Panc1 (cell line): ENCODE data around the gene WDR70. TPM values are rescaled to one million over a fixed set of nuclear protein-coding genes. Genes with fewer than 3 reads are reported as not detected.

Experiments
- ATAC-seq: fragments of 200-7000 bp; cut with Tn5 transposase; 2 replicates; pipeline ENCODE4 v1.9.1; 2020; ENCODE audit warnings: mild to moderate bottlenecking, moderate library complexity
- BruUV-seq: library from RNA; stranded (reverse); fragments of 400-500 nt; replicated peaks from 2 replicates; lab custom pipeline; 2021; lab: Mats Ljungman, UMichigan
- CTCF ChIA-PET: fragments of 300-600 bp; sonication (Branson Sonifier 250); formaldehyde crosslinking; loops from one replicate; lab custom pipeline; 2022; ENCODE audit warnings: antibody characterized with exemption; lab: Charles Lee
- POLR2A ChIA-PET: fragments of 300-600 bp; sonication (Branson Sonifier 250); formaldehyde crosslinking; loops from one replicate; lab custom pipeline; 2022; ENCODE audit warnings: antibody characterized with exemption; lab: Charles Lee
- DNase-seq: peaks from one replicate; pipeline ENCODE4 v3.0.0-alpha.2; 2010; ENCODE audit warnings: low read depth, low spot score
- H3K27ac ChIP-seq: 2 replicates; pipeline ENCODE4 v1.5.1; 2011; ENCODE audit warnings: mild to moderate bottlenecking, low read length, inconsistent platforms
- H3K27me3 ChIP-seq: fragments of 200-500 bp; sonication (Bioruptor generic); 2 replicates; pipeline ENCODE4 v1.6.0; 2014; ENCODE audit warnings: low read length, inconsistent platforms; ENCODE audit not compliant: control insufficient read depth, insufficient read depth
- H3K36me3 ChIP-seq: fragments of 200-500 bp; sonication (Bioruptor generic); 2 replicates; pipeline ENCODE4 v1.5.1; 2014; ENCODE audit warnings: inconsistent platforms, mild to moderate bottlenecking, low read length, moderate library complexity; ENCODE audit not compliant: control insufficient read depth, insufficient read depth
- H3K4me1 ChIP-seq: 2 replicates; pipeline ENCODE4 v1.5.1; 2011; ENCODE audit warnings: inconsistent platforms, mild to moderate bottlenecking, low read length, moderate library complexity; ENCODE audit not compliant: control insufficient read depth, insufficient read depth
- H3K4me3 ChIP-seq, 2 experiments: 2 replicates each; pipeline ENCODE4 v1.5.1; 2011 to 2012; ENCODE audit warnings: low read depth in 2 of 2, low read length in 2 of 2, mild to moderate bottlenecking in 2 of 2, inconsistent platforms in 1 of 2, moderate library complexity in 1 of 2
- H3K9me3 ChIP-seq: fragments of 200-500 bp; sonication (Bioruptor generic); 2 replicates; pipeline ENCODE4 v1.5.1; 2014; ENCODE audit warnings: low read depth, mild to moderate bottlenecking, inconsistent platforms, low read length, moderate library complexity; ENCODE audit not compliant: control insufficient read depth, insufficient read depth
- POLR2AphosphoS5 ChIP-seq: IDR thresholded peaks from 2 replicates; pipeline ENCODE4 v1.6.1; 2012; ENCODE audit warnings: mild to moderate bottlenecking, low read depth, low read length, moderate library complexity
- SIN3A ChIP-seq: IDR thresholded peaks from 2 replicates; pipeline ENCODE4 v1.6.1; 2012; ENCODE audit warnings: low read depth, mild to moderate bottlenecking, low read length, moderate library complexity, borderline replicate concordance; ENCODE audit not compliant: insufficient read depth
- TCF7L2 ChIP-seq: IDR thresholded peaks from 2 replicates; pipeline ENCODE4 v1.6.1; 2011; ENCODE audit warnings: mild to moderate bottlenecking, low read depth, low read length, inconsistent platforms
- in situ Hi-C: cut with HindIII; loops from 2 replicates; pipeline ENCODE4 v1.10.0; 2016; ENCODE audit warnings: low sequenced_read_pairs, low pct_unique_long_range_greater_than_20kb
- intact Hi-C: fragments of 100-400 bp; cut with micrococcal nuclease; formaldehyde crosslinking; loops from one replicate; pipeline ENCODE4 v1.10.0; 2022; ENCODE audit not compliant: unreplicated experiment
- total RNA-seq: library from RNA; stranded (reverse); gene quantifications from one replicate; pipeline ENCODE4 v1.2.1, GENCODE V29; 2021; ENCODE audit not compliant: unreplicated experiment
- TF ChIP-seq, protein P1 (sequence below): fragments of 450-650 bp; IDR thresholded peaks from 2 replicates; pipeline ENCODE4 v1.5.1; 2017; ENCODE audit warnings: mild to moderate bottlenecking
- TF ChIP-seq, protein P2 (sequence below), 2 experiments: IDR thresholded peaks; 2 replicates each; pipeline ENCODE4 v1.6.1; 2011 to 2012; ENCODE audit warnings: low read depth in 2 of 2, control low read depth in 1 of 2, low read length in 1 of 2, mild to moderate bottlenecking in 1 of 2, moderate library complexity in 1 of 2; ENCODE audit not compliant: insufficient read depth in 1 of 2

Gene WDR70
- total RNA-seq, 1 experiment from 2014 or later = 29.5 TPM

DNA sequence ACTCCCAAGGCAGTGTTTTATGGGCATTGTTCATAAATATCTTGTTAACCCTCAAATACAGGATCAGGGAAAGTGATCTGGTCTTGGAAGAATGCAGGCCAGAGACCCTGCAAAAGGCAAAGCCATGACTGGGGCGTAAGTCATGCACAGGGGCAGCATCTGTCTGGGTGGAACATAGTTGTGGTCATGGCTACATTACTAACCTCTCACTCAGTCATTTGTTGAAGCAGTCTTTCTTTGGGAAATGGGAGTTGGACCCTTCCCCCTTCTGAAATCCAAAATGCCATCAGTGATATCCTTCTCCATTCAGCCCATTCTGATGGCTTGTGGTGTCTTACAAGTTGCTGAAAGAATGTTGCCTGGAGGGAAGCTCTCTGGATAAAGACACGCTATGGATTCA, 392.6 kb downstream of the WDR70 start:
- Histone ChIP-seq H3K4me1 (no peaks in the 10 kb centered on the region), H3K9me3 (no peaks in the 10 kb centered on the region), H3K27me3 (no peaks in the 10 kb centered on the region), H3K4me3 (no peak overlapping the region), H3K27ac (no peak overlapping the region), H3K36me3 (no peaks in the 10 kb centered on the region)
- ChIA-PET CTCF (no interaction called here), POLR2A (no interaction called here)
- DNase-seq = no peak
- TF ChIP-seq SIN3A = no peak
- TF ChIP-seq TCF7L2 = no peak
- TF ChIP-seq, protein P1, sequence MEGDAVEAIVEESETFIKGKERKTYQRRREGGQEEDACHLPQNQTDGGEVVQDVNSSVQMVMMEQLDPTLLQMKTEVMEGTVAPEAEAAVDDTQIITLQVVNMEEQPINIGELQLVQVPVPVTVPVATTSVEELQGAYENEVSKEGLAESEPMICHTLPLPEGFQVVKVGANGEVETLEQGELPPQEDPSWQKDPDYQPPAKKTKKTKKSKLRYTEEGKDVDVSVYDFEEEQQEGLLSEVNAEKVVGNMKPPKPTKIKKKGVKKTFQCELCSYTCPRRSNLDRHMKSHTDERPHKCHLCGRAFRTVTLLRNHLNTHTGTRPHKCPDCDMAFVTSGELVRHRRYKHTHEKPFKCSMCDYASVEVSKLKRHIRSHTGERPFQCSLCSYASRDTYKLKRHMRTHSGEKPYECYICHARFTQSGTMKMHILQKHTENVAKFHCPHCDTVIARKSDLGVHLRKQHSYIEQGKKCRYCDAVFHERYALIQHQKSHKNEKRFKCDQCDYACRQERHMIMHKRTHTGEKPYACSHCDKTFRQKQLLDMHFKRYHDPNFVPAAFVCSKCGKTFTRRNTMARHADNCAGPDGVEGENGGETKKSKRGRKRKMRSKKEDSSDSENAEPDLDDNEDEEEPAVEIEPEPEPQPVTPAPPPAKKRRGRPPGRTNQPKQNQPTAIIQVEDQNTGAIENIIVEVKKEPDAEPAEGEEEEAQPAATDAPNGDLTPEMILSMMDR = no peak
- no peak for TF ChIP-seq POLR2AphosphoS5
- TF ChIP-seq, protein P2, sequence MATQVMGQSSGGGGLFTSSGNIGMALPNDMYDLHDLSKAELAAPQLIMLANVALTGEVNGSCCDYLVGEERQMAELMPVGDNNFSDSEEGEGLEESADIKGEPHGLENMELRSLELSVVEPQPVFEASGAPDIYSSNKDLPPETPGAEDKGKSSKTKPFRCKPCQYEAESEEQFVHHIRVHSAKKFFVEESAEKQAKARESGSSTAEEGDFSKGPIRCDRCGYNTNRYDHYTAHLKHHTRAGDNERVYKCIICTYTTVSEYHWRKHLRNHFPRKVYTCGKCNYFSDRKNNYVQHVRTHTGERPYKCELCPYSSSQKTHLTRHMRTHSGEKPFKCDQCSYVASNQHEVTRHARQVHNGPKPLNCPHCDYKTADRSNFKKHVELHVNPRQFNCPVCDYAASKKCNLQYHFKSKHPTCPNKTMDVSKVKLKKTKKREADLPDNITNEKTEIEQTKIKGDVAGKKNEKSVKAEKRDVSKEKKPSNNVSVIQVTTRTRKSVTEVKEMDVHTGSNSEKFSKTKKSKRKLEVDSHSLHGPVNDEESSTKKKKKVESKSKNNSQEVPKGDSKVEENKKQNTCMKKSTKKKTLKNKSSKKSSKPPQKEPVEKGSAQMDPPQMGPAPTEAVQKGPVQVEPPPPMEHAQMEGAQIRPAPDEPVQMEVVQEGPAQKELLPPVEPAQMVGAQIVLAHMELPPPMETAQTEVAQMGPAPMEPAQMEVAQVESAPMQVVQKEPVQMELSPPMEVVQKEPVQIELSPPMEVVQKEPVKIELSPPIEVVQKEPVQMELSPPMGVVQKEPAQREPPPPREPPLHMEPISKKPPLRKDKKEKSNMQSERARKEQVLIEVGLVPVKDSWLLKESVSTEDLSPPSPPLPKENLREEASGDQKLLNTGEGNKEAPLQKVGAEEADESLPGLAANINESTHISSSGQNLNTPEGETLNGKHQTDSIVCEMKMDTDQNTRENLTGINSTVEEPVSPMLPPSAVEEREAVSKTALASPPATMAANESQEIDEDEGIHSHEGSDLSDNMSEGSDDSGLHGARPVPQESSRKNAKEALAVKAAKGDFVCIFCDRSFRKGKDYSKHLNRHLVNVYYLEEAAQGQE (IDR thresholded peaks at IDR 0.05; ENCODE audit: insufficient read depth in 1 of 2, low read depth in 2 of 2, low read length in 1 of 2) = no peak
- no TSS peak for BruUV-seq
- in situ Hi-C loops = no loop called here
- intact Hi-C loops = loop anchor here (10.0 kb wide), 1 partner anchor 413 kb away; no protein-coding TSS in a partner anchor
- peak; percentile 68 for ATAC-seq

DNA sequence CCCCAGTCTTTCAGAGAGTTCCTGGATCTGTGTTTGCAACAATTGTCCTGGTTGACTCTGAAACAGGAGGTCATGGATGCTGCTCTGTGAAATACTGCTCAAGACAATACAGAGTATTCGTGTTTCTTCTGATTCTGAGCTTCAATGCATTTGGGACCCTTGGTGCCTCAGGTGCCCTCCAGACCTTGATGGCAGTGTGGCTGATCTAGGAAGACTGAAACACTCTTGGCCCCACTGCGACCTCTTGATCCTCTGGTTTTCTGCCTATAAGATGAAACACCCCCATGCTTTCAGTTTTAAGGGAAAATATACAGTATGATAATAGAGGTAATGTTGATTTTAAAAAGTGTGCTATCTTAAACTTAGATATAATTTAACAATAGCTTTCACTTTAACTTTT, 393.1 kb downstream of the WDR70 start:
- POLR2A ChIA-PET = no interaction called here
- no peak; the same call in 1 of the 2 replicates for ATAC-seq
- Histone ChIP-seq H3K27ac (no peak overlapping the region), H3K36me3 (no peaks in the 10 kb centered on the region), H3K9me3 (no peaks in the 10 kb centered on the region), H3K4me1 (no peaks in the 10 kb centered on the region), H3K27me3 (no peaks in the 10 kb centered on the region), H3K4me3 (no peak overlapping the region)
- intact Hi-C loops (loop anchor here (10.0 kb wide), 1 partner anchor 413 kb away; no protein-coding TSS in a partner anchor), in situ Hi-C loops (no loop called here)
- CTCF ChIA-PET = no interaction called here
- no TSS peak for BruUV-seq
- TF ChIP-seq, protein P2 (IDR thresholded peaks at IDR 0.05; ENCODE audit: insufficient read depth in 1 of 2, low read depth in 2 of 2, low read length in 1 of 2) = no peak
- TF ChIP-seq TCF7L2 (no peak), POLR2AphosphoS5 (no peak), SIN3A (no peak)
- TF ChIP-seq, protein P1 = no peak
- no peak for DNase-seq
